ENCODE data around the gene TRANK1. TPM values are rescaled to one million over a fixed set of nuclear protein-coding genes. Genes with fewer than 3 reads are reported as not detected.
"Not testable (repeated sequence)": the region's sequence is repeated elsewhere in the genome, so short reads cannot be mapped to it uniquely, and the experiment has no call there.

Gene TRANK1
- total RNA-seq, 2 donors from 2014 or later = 54.0 to 144 TPM

DNA sequence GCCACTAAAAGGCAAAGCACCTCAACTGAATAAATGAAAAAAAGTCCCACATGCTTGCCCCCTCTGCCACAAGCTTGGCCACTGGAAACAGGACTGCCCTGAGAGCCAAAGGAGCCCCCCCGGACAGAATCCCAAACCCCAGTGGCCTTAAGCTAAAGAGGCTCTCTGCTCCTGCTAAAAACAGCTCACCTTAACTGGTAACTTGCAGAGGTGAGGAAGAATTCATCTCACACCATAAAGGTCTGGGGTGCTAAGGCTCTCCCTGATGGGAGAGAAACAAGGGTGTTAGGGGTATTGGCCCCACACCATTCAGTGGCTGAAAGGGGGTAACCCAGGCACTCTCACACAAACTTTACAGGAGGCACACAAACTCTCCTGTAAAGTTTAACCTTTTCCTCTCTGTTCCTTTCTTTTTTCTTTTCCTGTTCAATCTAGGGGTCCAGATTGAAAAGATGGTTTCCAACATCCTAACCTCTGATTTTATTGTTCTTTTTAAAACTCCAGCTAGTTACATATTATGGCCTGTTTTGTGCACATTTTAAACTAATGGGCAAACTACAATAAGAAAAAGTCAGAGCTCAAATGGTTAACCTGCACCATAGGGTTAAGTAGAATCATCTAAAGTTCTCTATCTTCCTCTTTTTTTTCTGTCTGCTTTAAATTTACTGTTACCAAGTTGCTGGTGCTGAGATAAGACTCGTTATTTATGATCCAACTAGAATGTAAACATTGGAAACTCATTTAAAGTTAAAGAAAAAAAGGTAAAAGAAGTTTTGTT is 19.9 kb downstream of the TRANK1 start:
- no peak for DNase-seq
- ATAC-seq = no peak
- intact Hi-C loops (cut with DNase I, micrococcal nuclease) = no loop called here

DNA sequence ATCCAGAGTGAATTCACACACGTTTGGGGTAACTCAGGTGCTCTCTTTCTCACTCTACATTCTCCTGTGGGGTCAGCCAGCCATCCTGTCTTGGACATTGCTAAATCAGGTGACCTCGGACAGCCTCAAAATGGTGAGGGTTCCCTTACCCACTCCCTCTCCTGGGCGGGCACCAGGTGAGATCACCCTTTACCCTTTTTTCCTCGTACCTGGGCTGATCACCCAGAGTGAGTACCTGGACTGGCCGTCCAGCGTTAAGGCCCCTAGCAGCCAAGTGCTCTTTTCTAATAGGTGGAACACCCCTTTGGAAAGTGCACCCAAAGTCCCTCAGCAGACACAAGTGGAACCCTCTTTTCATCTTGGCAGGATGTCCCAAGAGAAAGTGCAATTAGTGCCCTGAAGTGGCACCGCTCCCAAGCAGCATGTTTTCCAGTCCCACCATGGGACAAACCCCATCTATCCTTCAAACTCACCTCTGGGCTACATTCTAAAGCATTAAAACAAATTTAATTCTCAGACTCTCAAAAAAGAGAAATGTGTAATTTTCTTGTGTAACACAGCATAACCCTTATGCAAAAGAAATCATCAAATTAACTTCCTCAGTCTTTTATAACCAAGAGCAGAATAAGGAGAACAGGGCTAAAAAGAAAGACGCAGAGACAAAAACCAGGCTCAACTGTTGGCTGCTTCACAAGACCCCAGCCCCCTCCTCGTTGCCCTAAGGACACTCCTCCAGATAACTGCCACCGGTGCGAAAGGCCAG is 20.7 kb downstream of the TRANK1 start:
- ATAC-seq (no peak), DNase-seq (no peak)

DNA sequence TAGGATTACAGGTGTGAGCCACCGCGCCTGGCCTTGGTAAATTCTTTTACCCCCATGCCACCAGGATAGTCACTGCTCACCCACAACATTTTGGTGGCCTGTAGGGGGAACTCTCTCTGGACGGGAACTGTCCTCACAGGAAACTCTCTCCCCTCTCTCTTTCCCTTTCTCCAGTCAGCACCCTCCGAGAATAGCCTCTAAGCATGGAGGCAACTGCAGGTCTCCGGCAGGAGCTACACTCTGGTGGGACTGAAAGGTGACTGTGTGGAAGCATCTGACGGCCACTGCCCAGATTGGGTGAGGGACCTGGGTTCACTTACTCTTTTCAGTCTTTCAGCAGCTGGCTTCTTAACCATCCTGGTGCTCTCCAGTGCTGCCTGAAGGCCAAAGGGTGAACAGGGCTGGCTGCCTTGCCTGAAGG is 21.3 kb downstream of the TRANK1 start:
- intact Hi-C loops (cut with DNase I, micrococcal nuclease) = no loop called here
- no peak for ATAC-seq

More for the DNA sequence above, 20.7 kb downstream of the TRANK1 start:
- intact Hi-C loops (cut with DNase I, micrococcal nuclease) = no loop called here

DNA sequence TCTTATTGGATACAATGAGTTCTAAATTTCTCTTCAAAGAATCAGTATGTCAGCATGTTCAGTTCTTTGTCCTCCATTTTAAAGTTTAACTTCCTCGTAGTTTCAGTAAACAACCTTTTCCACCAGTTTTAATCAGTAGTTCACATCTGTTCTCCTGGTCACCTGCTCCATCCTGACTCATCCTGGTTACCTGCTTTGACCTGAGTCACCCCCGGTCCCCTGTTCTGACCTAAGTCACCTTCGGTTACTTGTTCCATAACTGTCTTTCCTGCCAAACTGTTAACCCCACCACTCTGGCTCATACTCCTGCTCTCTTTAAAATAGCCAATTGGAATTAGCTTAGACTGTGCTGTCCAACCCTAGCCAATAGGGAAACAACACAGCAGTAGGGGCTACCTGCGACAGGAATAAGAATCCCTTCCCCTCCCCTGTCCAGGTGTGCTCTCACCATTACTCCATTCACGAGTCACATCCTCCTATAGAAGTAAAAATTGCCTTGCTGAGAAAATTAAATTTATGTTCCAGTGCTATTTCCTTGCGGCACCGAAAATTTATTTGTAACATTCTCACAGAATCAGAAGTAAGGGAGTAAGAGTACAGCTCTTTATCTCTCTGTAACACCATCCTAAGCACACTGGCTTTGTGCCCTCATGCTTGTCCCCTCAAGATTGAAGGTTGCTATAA is 23.8 kb downstream of the TRANK1 start:
- intact Hi-C loops (cut with DNase I, micrococcal nuclease) = no loop called here
- ATAC-seq = no peak
- no peak for DNase-seq

More for the DNA sequence above, 21.3 kb downstream of the TRANK1 start:
- DNase-seq = no peak

DNA sequence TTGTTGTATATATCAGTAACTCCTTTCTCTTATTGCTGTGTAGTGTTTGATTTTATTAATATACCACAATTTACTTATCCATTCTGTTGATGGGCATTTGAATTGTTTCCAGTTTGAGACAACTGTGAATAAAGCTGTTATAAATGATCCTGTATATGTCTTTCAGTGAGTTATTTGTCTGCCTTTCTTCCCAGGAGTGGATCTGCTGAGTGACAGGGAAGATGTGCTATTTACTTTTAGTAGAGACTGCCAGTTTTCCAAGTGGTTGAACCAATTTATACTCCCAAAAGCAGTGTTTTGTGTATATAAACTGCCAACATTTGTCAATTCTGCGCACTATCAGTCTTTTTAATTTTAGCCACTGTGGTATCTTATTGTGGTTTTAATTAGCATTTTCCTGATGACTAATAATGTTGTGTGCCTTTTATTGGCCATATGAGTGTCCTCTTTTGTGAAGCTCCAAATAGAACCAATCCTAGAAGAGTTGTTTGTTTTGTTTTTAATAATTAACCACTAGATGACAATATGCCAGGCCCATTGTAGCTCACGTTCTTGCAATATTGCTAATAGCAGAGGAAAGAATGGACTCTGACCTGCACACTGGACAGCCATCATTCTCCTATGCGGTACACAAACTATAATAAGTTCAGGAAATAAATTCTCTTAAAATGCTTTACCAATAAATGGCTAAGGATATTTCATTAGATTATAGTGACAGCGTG is 25.3 kb downstream of the TRANK1 start:
- ATAC-seq (peak; percentile 85), DNase-seq (no peak)

DNA sequence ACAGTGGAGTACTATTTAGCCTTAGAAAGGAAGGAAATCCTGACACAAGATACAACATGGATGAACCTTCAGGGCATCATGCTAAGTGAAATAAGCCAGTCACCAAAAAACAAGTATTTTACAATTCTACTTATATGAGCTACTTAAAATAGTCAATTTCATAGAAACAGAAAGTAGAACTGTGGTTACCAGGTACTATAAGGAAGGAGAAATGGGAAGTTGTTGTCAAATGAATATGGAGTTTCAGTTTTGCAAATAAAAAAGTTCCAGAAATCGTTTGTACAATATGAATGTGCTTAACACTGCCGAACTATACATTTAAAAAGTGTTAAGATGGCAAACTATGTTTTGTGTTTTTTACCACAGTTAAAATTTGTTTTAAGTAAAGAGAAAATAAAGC is 26.8 kb downstream of the TRANK1 start:
- no peak for DNase-seq
- peak; percentile 43 for ATAC-seq
- intact Hi-C loops (cut with DNase I, micrococcal nuclease) = no loop called here

More for the DNA sequence above, 25.3 kb downstream of the TRANK1 start:
- intact Hi-C loops (cut with DNase I, micrococcal nuclease) = no loop called here

DNA sequence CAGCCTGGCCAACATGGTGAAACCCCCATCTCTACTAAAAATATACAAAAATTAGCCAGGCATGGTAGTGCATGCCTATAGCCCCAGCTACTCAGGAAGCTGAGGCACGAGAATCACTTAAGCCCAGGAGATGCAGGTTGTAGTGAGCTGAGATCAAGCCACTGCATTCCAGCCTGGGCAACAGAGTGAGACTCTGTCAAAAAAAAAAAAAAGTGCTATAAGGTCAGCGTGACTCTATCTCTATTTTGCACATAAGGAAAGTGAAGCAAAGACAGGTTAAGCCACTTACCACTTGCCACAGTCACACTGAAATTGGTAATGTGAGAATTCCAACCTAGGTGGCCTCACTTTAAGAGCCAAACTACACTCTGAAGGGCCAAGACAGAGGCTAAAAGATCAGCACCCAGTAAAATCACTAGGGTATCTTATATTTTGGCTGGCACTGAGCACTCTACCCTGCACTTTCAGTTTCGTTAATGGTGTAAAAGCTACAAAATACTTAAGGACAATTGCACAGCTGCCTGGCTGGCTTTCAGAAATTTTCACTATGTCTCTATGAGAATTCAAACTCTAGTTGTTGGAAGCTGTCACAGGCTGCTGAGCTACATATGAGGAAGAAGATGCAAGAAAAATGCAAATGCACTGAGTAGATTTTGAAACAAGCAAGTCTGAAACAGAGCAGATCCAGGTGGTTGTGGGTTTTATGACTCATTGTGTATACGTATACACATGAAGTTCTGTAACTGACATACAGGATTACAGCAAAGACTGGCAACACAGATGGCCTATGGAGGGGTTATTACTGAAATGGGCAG is 32.7 kb downstream of the TRANK1 start:
- peak; percentile 50 for ATAC-seq
- peak in 1 of 2 donors; percentile 35 for DNase-seq
- intact Hi-C loops (cut with DNase I, micrococcal nuclease) = no loop called here

DNA sequence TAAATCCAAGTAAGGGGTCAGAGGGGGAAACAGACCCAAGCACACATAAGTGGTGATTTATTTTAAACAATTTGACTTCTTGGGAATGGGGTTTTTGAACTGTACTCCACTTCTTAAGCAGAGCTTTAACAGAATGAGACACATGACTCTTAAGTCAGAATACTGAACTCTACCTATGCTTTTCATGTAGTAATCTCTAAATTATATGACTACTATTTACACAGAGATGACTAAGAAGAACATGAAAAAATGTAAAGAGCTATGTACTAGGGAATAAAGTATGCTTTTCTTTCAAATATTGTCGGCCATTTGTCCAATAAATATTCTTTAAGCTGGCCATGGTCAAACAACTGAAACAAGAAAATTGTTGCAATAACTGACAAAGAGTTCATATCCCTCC is 35.2 kb downstream of the TRANK1 start:
- no peak for ATAC-seq
- intact Hi-C loops (cut with DNase I, micrococcal nuclease) = no loop called here
- no peak for DNase-seq

DNA sequence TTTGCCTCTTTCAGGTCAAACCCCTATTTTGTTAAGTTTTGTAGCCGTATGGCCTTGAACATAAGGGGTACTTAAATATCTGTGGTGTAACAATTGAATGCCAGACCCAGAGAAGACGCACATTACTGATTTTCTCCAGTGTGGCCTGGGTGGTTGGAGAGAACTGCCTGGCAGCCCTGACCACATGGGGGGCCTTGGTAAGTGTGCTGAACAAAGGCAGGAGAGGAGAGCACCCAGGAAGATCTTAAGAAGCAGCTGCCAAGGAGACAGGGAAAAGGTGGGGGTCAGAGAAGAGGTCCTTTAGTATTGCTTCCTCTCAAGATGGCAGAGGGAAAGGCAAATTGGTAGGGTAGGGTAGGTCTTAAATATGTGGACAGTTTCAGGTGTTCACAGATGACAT is 35.7 kb downstream of the TRANK1 start:
- no peak for ATAC-seq
- intact Hi-C loops (cut with DNase I, micrococcal nuclease) = no loop called here

DNA sequence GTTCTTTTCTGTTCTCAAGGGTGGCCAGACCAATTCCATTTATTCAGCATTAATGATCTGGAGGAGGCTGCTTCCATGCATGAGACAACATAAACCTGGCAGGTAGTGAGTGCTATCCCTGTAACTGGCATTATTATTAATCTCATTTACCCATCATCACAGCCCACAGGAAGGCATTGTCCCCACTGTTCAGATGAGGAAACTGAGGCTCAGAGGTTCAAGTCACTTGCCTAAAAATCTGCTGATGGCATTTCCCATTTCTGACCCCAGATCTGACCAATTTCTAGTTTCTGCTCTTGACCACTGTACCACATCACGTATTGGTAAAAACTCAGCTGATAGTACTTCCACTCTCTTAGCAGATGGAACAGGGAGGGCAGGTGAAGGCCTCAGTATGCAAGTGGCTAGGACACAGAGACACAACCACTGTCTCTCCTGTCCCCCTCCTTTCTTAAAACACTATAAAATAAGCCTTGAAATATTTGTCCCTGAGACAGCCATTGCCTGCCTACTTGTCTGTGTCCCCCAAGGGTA is 36.1 kb downstream of the TRANK1 start:
- ATAC-seq (no peak), DNase-seq (no peak)
- intact Hi-C loops (cut with DNase I, micrococcal nuclease) = no loop called here

More for the DNA sequence above, 35.7 kb downstream of the TRANK1 start:
- DNase-seq = no peak

DNA sequence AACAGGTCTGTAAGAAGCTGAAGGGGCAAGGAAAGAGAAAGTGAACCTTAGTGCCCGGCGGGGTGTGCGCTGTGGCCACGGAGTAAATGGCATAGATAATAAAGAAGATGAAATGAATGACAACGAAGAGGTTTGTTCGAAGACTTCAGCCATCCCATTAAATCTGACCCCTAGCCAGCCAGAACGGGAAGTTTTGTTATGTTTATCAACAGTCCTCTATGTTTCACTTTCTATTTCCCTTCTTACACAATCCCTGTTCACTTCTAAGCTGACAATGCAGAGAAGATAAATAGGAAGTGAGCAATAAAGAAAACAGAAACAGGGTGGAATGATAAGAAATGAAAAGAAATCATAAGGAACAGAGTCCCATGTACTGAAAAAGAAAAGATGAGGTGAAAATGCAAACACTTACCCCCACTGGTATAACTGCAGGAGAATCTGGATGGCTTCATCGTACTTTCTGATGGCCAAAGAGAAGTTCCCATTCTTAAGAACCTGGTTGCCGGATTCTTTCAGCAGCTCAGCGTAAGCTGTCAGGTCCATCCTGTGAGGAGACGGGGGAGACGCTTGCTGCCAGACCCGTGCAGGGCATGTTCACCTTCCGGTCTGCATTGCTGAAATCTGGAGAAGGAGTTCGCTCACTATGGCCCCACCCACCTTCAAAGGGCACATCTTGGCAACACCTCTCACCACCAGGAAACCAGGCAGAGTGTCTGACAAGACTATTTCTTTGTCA is 36.8 kb downstream of the TRANK1 start:
- peak; percentile 78 to 87 for DNase-seq
- peak; percentile 88 for ATAC-seq
- intact Hi-C loops (cut with DNase I, micrococcal nuclease) = no loop called here

DNA sequence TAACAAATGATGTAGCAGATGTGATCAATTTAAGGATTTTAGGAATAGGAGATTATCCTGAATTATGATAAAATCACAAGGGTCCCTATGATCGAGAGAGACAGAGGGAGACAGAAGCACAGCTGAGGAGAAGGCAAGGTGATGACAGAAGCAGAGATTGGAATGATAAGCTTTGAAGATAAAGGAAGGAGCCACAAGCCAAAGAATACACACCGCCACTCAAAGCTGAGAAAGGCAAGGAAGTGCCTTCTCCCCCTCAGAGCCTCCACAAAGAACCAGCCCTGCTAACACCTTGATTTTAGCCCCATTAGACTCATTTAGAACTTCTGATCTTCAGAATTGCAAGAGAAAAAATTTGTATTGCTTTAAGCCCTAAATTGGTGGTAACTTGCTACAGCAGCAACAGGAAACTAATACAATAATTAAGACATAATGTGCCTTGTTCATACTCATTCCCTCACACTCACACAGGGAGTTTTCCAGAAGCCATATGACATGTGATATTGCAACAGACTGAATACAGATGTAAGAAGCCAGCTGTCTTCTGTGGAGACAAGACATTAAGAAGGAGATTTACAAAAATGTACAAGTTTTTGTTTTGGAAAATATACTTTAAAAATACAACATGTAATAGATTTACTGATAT is 38.2 kb downstream of the TRANK1 start:
- DNase-seq = no peak
- intact Hi-C loops (cut with DNase I, micrococcal nuclease) = no loop called here
- ATAC-seq = no peak

DNA sequence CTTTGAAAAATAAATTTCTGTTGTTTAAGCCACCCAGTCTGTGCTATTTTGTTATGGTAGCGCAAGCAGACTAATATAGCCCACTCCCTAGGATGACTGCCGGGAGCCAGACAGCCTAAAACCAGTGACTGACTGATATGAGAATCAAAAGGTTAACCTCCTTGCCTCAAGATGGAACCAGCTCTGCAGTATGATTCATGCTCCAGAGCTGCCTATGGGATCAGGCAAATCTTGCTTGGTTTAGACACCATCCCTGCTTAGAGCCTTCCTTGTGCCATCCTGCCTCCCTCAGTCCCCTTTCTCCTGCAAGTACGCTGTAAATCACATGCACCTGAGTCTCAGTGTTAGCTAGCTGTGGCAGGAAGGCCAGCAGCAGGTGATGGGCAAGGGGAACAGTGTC is 39.3 kb downstream of the TRANK1 start:
- intact Hi-C loops (cut with DNase I, micrococcal nuclease) = no loop called here
- no peak for DNase-seq
- no peak for ATAC-seq

DNA sequence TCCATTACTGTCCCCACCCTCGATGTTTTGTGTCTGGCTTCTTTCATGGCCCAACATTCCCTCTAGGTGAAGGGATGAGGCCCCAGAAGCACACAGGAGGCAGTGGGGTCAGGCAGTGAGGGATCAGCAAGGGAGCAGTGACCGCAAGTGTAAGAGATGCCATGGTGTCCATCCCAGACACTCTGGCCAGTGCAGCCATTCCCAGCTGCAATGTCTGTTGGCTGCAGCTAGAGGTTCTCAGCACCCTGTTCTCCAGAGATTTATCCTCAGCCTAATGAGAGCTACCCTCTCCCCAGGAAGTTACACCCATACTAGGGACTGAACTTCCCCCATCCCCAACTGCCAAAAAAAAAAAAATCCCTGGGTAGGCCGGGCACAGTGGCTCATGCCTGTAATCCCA is 40.2 kb downstream of the TRANK1 start:
- ATAC-seq (peak; percentile 37), DNase-seq (no peak)
- intact Hi-C loops (cut with DNase I, micrococcal nuclease) = no loop called here

DNA sequence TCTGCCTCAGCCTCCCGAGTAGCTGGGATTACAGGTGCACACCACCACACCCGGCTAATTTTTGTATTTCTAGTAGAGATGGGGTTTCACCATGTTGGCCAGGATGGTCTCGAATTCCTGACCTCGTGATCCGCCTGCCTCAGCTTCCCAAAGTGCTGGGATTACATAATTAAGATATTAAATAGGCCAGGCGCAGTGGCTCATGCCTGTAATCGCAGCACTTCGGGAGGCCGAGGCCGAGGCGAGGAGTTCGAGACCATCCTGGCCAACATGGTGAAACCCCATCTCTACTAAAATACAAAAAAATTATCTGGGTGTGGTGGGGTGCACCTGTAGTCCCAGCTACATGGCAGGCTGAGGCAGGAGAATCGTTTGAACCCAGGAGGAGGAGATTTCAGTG is 40.8 kb downstream of the TRANK1 start:
- intact Hi-C loops (cut with DNase I, micrococcal nuclease); ATAC-seq: not testable (repeated sequence)

DNA sequence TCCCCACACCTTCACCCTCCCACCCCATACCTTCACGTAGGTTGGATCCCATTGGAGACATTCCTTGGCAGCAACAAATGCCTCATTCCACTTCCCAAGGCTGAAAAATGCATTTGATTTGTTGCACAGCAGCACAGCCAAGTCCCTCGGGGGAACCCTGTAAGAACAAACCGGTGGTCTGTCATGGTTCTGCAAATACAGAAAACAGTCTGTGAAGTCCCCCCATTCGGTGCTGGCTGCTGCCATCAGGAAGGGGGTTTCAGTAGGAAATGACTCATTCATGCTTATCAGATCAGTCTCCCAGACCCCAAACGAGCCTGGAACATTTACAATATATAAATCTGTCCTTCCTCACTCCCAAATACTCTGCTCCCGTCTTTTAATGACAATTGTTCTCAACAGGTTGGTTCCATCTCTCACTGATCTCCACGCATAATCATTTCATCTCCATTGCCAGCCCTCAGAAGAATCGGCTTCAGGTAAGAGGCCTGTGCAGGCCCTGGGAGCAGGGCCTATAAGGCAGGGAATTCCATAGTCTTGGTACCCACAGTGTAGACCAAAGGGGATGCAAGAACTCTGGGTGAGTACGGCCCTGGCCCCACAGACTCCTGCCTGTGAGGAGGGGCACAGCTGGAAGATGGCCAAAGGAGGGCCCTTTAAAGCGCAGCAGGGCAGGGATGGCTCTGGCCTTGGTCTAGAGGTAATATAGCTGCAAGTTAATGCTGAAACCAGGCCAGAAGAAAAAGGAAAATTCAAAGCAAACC is 41.6 kb downstream of the TRANK1 start:
- ATAC-seq = no peak
- no peak for DNase-seq
- intact Hi-C loops (cut with DNase I, micrococcal nuclease) = no loop called here

More for the DNA sequence above, 40.8 kb downstream of the TRANK1 start:
- not testable (repeated sequence) for DNase-seq
